HCEC 1CT (cell line): ENCODE results near the gene PTPRT.
"Not testable (repeated sequence)": the region's sequence is repeated elsewhere in the genome, so short reads cannot be mapped to it uniquely, and the experiment has no call there.

Experiments
- DNase-seq: peaks from one replicate; pipeline ENCODE4 v3.0.0-alpha.2; 2017

PTPRT gene

DNA sequence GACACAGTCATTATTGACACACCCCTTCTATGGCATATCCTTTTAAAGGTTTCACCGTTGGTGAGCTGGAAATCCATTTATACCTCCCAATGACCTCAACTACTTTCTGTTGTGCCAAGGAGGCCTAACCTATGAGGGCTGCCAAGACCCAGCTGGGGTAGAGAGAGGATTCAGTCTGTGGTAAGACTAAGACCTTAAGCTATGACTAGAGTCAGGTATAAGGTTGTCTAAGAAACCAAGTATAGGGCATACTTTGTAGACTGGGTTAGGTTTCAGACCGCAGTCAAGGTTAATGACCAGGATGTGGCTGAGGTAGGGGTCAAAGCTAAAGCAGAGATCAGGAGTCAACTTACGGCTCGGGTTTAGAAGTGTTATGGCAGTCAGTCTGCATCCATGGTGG is 930.3 kb downstream of the PTPRT start:
- DNase-seq, result no peak

DNA sequence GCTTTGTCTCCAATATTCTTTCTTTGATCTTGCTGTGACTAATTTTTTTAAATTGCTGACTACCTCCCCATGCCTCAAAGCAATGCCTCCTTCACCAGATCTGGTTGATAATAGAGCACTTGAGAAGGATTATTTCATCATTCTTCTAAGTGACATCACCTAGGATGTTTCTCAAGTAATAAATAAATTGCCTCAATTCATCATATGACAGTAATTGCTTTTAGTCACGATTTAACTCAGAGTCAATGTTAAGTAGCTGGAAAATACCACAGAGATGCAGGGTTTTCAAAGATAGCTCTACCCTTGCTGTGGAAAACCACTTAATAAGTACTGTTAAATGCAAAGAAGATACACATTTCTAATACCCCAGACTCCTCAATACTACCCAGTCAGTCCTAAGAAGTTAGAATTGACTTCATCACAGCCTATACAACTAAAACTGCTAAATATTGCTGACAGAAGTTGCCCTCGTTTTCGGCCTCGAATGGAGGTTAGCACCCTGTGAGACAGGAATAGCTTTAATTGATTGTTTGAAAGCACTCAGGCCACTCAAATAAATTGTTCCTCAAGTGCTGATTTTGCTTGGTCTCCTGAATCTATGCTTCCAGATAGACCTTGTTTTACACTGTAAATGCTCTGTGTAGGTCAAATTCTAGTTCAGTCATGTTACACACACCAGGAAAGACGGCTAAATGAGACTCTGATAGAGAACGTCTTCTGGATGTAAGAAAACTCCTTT is 931.0 kb downstream of the PTPRT start:
- DNase-seq, result no peak

DNA sequence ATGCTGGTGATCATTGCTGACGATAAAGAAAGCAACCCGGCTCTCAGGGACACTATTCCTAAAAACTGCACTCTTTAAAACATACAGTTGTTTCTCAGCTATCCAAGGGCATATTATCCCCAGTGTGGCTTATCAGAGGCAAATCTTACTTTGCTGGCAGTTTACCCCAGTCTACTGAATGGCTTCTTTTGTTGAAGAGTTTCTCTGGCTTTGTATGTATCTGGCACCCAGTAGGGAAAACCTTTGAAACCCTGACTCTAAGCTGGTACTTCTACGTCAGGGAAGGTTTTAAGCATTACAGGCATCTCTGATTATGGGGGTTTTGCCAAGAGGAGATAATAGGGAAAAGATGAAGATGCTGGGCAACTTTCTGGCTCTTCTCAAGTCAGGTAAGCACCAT is 933.9 kb downstream of the PTPRT start:
- DNase-seq, result no peak

DNA sequence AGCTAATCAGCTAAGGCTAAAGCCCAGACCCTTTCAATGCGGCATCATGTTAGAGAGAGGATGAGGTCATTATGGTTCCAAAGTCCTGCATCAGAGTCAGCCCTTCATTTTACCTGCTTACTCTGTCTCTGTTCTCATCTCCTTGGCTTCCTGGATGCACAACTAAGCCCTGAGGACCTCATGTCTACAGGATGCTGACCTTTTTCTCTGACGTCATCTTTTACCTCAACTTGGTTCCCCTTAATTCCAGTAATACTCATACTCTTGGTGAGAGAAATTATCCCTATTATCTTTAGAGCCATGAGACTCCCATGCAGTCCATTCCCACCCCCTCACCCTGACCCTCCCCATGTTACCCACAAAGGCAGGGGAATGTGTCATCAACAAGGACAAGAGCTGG is 935.0 kb downstream of the PTPRT start:
- no peak for DNase-seq

DNA sequence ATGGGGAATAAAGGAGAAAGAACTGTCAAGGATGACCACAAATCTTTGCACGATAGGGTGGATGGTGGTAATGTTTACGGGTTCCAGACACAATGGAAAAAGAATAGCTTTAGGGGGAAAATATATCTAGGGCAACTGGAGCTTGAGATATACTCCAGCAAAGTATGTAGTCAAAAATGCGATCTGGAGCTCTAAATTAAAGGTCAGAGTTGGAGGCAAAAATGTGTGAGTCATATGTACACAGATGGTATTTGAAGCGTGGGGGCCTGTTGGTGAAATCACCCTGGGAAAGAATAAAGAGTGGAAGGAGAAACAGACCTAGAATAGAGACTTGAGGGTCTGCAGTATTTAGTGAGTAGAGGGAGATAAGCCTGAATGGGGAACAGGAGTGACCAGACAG is 937.6 kb downstream of the PTPRT start:
- DNase-seq, result no peak

DNA sequence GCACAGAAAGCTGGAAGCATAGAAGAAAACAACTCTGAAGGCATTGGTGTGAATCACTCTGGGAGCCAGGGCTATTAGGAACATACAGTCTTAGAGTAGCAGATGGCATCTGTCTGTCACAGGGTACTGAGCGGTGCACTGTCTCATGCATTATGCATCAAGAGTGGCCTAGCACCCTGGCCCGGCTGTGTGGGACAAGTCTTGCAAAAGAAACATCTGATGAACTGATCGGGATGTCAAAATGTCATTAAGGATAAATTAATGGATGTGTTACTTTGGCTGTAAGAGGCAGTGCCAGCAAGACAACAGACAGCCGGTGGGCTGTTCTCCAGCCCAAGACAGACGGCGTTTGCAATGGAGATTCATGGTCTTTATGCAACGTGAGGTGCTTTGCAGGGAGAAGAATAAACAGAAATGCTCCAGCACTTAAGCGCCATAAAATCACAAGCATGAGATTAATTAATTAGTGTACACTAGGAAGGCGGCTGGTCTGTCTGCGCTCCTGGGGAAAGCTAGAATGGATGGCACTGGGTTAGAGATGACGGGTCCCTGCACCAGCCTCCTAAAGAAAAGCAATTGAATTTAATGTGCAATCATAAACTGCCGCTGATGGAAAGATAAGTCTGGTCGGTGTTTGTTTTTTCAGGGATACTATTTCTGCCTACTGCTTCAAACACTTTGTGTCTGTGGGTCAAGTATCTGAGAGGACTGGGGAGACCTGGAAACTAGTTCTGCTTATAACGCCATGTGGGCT is 970.9 kb downstream of the PTPRT start:
- DNase-seq, result no peak

DNA sequence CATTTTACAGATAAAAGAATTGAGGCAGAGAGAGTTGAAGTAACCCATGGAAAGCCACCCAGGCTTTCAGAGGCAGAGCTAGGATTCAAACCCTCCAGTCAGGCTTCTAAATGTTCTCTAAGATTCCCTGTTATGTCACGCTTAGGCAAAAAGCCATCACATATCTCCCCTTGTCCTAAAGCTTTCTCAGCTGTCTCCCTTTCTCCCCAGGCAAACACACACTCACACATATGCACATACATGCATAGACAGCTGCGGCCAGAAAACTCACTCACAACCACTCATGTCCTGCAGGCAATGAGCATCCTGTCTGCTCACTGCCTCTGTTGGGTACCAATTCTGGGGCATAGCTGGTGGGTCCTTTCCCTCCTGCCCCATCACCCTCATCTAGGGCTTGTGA is 975.6 kb downstream of the PTPRT start:
- DNase-seq, result no peak

DNA sequence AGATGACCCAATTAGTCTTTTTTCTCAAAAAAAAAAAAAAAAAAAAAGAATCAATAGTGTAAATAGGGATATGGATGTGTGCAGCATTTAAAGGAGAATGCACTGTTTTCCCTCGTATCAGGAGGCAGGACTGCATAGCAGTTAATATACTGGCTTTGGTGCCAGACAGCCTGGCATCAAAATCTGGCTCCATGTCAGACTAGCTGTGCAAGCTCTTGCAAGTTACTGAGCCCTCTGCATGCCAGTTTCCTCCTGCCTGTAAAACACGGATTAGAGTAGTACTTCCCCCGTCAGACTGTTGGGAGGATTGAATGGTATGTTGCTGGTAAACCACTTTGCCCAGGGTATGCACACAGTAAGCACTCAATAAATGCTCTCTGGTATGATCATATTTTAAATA is 977.3 kb downstream of the PTPRT start:
- DNase-seq, result no peak

DNA sequence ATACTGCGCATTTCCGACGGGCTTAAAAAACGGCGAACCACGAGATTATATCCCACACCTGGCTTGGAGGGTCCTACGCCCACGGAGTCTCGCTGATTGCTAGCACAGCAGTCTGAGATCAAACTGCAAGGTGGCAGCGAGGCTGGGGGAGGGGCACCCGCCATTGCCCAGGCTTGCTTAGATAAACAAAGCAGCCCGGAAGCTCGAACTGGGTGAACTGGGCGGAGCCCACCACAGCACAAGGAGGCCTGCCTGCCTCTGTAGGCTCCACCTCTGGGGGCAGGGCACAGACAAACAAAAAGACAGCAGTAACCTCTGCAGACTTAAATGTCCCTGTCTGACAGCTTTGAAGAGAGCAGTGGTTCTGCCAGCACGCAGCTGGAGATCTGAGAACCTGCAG is 983.1 kb downstream of the PTPRT start:
- DNase-seq, result not testable (repeated sequence)

DNA sequence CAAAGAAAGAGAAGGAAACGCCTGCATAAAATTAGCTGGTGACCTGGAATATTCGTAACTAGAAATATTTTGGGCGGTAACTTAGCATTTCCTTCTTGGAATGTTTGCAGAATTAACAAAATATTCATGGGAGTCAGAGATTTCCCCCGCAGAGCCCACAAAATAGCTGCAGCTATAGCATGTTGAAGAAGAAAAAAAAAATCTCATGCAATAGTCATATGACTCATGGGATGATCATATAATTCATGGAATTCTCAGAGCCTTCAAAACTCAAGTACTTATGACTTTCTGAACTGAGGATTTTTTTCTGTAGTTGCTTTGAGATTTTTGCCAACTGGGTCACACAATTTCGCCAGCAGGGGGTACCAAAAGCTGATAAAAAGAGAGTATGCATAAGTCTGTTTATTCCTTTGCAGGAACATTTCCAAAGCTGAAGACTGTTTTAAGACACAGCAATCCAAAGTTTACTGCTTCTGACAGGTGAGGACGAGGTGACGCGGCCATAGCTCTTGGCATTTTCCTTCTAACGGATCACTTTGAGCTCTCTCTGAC is 985.5 kb downstream of the PTPRT start:
- DNase-seq, result no peak

DNA sequence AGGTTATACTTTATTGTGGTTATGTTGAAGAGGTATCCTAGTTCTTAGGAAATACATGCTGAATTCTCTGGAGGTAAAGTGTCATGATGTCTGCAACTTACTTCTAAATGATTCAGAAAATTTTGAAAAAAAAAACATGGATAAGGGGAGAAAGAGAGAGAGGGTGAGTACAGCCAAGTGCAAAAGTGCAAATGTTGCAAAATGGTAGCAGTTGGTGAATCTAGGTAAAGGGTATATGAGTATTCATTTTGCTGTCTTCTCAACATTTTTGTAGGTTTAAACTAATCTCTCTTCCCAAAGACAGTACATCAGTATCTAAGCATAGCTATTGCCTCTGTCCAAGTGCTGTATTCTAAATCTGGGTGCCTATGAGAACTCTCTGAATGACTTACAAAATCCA is 992.1 kb downstream of the PTPRT start:
- DNase-seq, result no peak

DNA sequence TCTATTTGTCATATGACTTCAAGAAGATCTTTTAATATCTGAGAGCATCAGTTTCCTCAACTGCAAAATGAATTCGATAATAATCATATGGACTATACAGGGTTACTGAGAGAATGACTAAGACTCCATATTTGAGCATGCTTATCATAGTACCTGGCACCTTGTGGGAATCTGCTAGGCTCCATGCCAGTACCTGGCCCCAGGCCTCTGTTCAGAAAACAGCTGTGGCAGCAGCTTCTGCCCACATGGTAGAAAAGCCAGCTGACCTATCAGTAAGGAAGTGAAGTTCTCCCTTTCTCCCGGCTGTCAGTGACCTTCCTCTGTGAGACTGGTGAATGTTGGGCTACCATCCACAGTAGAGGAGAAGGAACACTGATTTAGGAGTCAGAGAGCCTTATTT is 996.6 kb downstream of the PTPRT start:
- no peak for DNase-seq

DNA sequence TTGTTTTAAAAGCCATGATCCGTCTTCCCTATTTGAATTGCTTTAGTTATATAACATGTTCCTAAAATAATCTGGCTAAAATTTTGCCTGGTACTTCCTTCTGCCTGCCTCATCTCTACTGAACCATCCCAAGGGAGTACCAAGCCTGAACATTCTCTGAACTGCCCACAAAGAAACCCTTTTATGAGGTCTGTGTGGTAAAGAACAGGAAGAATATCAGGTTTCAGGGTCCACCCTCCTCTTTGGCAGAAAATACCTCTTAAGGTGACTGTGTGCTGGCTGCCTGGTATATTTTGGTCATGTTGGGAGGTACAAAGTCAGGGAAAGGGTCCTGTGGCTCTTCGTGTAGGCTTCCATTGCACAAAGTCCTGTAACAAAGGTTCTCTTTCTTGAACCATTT is 997.4 kb downstream of the PTPRT start:
- no peak for DNase-seq

DNA sequence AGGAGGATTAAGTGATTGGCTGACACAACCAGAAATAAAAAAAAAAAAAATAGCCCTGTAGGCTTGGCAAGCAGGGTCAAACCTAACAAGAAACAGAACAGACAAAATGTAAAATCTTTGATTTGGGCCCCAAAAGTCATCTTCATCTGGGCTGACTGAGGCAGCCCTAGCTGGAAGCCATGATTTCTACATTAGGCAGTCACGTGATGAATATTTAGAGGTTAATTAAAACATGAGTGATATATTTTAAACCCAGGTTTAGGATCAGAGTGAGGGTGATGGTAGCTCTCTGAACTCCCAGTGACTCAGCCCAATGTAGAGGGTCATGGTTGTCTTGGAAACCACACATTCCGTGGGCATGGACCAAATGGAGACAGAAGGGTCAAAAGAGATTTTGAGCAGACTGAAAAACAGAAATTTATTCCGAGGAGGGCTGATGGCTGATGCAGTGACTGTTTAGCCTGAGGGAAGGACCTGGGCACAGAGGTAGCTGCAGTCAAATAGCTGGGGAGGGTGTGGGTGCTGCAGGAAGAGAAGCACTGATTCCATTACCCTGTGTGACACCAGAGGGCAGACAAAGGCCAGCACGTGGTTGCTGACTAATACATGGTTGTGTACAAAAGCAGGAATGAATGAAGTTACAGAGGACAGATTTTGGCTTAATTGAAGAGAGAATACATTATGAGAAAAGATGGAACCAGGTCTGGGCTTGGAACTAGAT is 998.4 kb downstream of the PTPRT start:
- no peak for DNase-seq

DNA sequence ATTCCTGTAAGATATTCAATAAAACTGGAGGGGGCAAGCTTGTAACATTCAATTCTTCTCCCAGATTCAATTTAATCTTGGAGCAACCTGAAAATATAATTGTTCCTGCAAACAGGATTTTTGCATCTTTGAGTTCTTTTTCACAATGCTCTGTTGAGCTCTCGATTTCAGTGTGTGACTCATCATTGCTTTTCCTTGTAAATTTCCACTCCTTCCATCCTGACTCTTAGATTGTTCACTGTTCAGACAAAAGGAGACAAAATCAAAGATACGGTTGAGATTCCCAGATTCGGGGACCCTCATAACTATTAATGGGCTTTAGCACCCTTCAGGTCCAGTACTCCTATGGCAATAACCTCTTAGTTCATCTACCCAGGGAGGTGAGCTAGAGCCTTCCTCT is 999.6 kb downstream of the PTPRT start:
- no peak for DNase-seq

DNA sequence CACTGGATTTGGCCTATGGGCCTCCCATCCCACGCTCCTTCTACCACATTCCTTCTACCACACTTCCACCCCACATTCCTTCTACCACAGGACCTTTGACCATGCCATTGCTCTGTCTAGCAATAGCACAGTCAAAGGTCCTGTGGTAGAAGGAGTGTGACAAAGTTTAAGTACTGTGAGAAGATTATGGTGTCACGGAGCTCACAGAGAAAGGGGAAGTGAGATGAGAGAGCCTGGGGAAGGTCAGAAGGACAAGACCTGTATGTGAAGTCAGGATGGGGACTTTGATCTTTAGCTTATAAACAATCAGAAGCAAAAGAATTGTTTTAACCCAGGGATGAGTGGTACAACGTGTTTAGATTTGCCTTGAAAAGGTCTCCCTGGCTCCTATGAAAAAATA is 1003.4 kb downstream of the PTPRT start:
- no peak for DNase-seq

DNA sequence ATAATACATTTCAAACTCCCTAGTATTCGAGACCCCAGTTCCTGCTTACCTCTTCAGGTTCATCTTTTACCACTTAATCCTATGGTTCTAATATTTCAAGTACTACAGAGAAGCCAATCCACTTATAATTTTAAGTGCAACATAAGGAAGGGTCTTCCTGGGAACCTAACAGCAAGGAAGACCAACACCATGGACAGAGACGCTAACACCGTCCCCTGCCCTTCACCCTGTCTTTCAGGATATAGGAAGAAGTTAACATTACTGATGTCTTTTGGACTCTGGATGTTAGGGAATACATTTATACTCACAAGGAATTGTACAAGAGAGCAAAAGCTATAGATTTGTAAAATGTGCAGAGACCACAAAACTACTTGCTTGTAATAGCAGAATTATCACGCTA is 1006.6 kb downstream of the PTPRT start:
- no peak for DNase-seq

DNA sequence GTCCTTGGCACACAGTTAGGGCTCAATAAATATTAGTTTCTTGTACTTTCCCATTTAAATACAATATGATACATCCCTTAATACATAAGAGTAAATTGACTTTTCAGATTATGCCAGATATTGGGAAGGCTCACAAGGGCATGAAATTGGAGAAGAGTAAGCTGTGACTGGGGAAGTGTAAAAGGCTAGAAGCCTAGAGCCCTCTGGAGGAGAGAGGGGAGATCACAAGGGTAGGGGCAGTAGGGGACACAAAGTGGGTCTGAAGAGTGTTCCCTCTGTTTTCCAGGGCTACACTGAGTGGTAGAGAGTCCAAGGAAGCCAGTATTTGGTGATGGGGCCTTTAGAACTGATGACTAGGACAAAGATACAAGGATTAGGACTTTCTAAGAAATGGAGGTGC is 1008.6 kb downstream of the PTPRT start:
- DNase-seq, result no peak

DNA sequence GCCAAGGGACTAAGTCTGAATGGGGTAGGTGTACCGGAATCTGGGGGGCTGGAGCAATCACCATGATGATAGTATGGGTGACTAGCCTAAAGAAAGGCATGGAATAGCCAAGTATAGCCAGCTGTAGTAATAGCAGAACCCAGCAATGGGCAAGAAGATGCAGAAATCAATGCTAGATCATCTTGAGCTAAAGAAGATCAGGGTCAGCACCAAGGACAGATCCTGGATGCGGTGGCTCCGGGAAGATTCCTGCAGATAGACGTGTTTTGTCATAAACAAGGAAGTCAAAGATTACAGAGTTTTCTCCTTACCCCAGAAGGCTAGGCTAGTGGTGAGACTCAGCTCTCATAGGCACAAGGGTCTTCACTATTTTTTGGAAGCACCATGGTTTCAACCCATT is 1009.9 kb downstream of the PTPRT start:
- DNase-seq, result no peak

DNA sequence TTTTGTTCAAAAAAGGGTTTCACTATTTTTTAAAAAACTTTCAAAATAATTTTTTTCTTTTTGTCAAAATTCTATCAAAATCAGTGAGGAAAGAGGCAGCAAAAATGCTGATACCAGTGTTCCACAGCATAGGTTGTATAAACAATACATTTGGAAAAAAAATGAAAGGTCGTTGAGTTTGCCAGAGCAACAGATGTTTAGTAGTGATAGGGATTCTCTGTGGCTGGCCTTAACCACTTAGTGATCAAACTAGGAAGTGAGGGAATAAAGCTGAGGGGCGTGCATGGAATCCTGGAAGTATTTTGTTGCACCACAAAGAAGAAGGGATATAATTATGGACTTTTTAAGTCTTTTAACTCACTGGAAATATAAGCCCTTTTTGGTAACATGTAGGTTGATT is 1016.3 kb downstream of the PTPRT start:
- no peak for DNase-seq

DNA sequence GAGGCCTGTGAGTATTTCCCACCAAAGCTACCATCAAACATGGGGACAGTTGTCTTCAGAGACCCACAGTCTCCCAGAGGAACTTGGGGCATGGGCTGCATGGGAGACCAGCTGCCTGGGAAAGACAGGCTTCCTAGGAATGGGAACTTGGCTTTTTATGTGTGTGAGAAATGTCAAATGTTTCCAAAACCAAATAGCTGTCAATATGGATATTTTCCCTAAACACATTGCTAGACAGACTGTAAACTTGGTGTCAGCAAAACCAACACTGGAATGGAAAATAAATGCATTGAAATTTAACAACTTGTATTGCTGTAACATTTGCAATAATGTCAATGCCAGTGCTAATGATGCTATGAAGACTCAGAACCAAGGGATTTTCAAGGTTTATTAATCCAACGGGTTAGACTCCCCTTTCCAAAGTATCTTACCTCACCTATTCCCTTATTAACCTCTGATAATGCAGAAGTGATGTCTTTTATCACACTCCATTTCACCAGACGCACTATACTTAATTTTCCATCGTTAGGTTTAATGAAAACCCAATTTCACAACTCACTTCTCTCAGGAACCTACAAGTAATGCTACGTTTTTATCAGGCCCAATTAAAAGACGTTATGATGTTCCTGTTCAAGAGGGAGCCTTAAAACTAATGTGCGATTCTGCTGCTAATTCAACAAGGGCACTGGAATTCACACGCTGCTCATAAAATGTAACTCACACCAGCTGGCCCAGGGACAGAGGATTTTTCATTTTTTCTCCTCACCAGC is 1025.4 kb downstream of the PTPRT start:
- no peak for DNase-seq

DNA sequence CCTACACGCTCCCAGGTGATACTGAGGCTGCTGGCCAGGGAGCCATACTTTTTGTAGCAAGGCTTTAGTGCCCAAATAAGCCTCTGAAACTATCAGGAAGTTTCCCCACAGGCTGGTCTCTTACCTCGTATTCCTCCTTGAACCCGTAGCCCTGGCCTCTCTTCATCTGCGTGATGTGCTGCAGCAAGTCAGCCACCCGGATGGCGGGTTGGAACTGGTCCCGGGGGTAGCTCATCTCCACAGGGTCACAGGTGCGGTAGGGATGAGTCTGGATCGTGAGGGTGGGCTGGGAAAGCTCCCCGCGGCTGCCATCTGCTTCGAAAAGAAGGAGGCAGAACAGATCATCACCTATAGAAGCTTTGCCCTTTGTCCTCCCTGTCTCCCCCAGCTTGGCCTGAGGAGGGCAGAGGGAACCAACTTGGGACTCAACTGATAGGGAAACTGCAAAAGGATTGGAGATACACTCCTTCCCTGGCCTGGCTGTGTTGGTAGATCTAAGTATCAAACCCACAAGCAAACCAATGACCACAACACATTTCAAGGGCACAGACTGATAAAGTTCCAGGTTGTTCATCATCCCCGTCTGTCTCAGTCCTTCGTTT is 1028.4 kb downstream of the PTPRT start:
- no peak for DNase-seq

DNA sequence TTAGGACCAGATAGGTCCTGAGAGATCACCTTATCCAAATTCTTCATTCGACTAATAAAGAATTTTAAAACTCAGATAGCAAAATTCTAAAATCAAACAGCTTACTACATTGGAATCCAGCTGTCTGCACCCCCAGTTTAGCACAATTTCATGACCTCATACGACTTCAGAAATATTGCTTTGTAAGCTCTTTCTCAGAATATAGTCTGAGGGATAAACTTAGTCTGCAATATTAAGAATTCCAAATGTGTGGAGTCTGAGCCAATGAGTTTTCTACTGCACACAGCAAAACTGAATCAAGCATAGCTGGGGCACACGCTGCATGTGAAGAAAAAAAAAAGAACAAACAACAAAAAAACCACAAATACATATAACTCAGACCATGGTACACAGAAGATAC is 1029.9 kb downstream of the PTPRT start:
- DNase-seq, result no peak
